Kidney (tissue), 14 donors: ENCODE results near the gene ZBTB42. TPM values are rescaled to one million over a fixed set of nuclear protein-coding genes. Genes with fewer than 3 reads are reported as not detected.
"Not testable (repeated sequence)": the region's sequence is repeated elsewhere in the genome, so short reads cannot be mapped to it uniquely, and the experiment has no call there.

Experiments
- DNase-seq, 5 donors: peaks; one replicate each; pipeline ENCODE4 v3.0.0-alpha.2; 2013 to 2020
- FAIRE-seq: peaks from 2 replicates; lab custom pipeline; 2012; peaks lifted over from hg19 to GRCh38; lab: Jason Lieb, UNC
- H3K27ac ChIP-seq, 2 donors: one replicate each; pipeline ENCODE4 v1.7.0; 2013; ENCODE audit warnings: low read depth in 2 of 2, low read length in 2 of 2, inconsistent platforms in 1 of 2
- H3K27me3 ChIP-seq: one replicate; pipeline ENCODE4 v1.7.1; 2013; ENCODE audit warnings: low read length, inconsistent platforms; ENCODE audit not compliant: control insufficient read depth, insufficient read depth
- H3K36me3 ChIP-seq, 3 donors: one replicate each; pipeline versions ENCODE4 v1.7.0 to v1.7.1; 2013; ENCODE audit warnings: low read length in 3 of 3, control low read depth in 1 of 3, inconsistent platforms in 1 of 3; ENCODE audit not compliant: insufficient read depth in 3 of 3, control insufficient read depth in 2 of 3
- H3K4me1 ChIP-seq, 3 donors: one replicate each; pipeline versions ENCODE4 v1.7.0 to v1.7.1; 2013; ENCODE audit warnings: low read length in 3 of 3, inconsistent platforms in 1 of 3, low read depth in 1 of 3; ENCODE audit not compliant: control insufficient read depth in 2 of 3, insufficient read depth in 2 of 3
- H3K4me3 ChIP-seq, 3 donors: one replicate each; pipeline versions ENCODE4 v1.7.0 to v1.8.1; 2013; ENCODE audit warnings: low read length in 3 of 3, control low read depth in 1 of 3, inconsistent platforms in 1 of 3
- H3K9ac ChIP-seq, 3 donors: one replicate each; pipeline versions ENCODE4 v1.7.0 to v1.7.1; 2013; ENCODE audit warnings: low read length in 3 of 3, control low read depth in 1 of 3, inconsistent platforms in 1 of 3
- H3K9me3 ChIP-seq, 3 donors: one replicate each; pipeline versions ENCODE4 v1.7.0 to v1.7.1; 2013; ENCODE audit warnings: low read length in 3 of 3, control low read depth in 1 of 3, inconsistent platforms in 1 of 3; ENCODE audit not compliant: control insufficient read depth in 2 of 3, insufficient read depth in 1 of 3
- CTCF ChIP-seq: IDR thresholded peaks from 3 replicates; pipeline ENCODE4 v1.5.1; 2012; ENCODE audit warnings: mild to moderate bottlenecking, moderate library complexity, borderline replicate concordance; ENCODE audit not compliant: insufficient read depth; ENCODE audit errors: extremely low read depth
- intact Hi-C: fragments of 100-400 bp; cut with DNase I; formaldehyde crosslinking; loops from one replicate; pipeline ENCODE4 v1.11.1; 2022
- polyA plus RNA-seq: library from polyadenylated mRNA; stranded (reverse); fragments of 350-450 nt; fragmentation: Illumina TruSeq; extraction: RNeasy Lipid Tissue Mini Kit (QIAGEN cat#74804); gene quantifications from one replicate; pipeline ENCODE4 v1.2.3, GENCODE V29; 2014; ENCODE audit warnings: low read depth, low replicate concordance; ENCODE audit not compliant: insufficient read depth
- total RNA-seq: library from RNA; stranded (reverse); fragmentation: NEBNext Ultra II Directional; extraction: Animal tissue kit (Norgen Biotek cat#: 25700); gene quantifications from one replicate; pipeline ENCODE4 v1.2.1, GENCODE V29; 2021
- donor health status: control.
- donor health status: control.
- donor health status: control.
- donor health status: control.
- donor health status: control.
- donor health status: DM: yes; HTN: yes; CAD: no.
- donor health status: Normal renal cell carcinoma (clear cell type).

Gene ZBTB42
- total and polyA plus RNA-seq, 2 donors from 2014 or later: 3.9 to 10.0 TPM

- FAIRE-seq (no peak), DNase-seq (no peak)
- TF ChIP-seq CTCF: no peak
- Histone ChIP-seq H3K4me1 (peaks cover 0 to 10% (median 3%) of the 10 kb centered on the region in 3 donors), H3K36me3 (no peaks in the 10 kb centered on the region), H3K9ac (no peak overlapping the region), H3K9me3 (no peaks in the 10 kb centered on the region), H3K4me3 (no peak overlapping the region), H3K27ac (no peak overlapping the region), H3K27me3 (no peaks in the 10 kb centered on the region)
- intact Hi-C loops: no loop called here
Measured at GRCh38 chr14:104808456-104808855, 7.6 kb downstream of the ZBTB42 start.

- no peak overlapping the region for H3K9ac ChIP-seq
- no peaks in the 10 kb centered on the region for H3K27me3 ChIP-seq
- peaks cover 0 to 8% (median under 1%) of the 10 kb centered on the region in 3 donors for H3K4me1 ChIP-seq
- FAIRE-seq (no peak), DNase-seq (peak in 1 of 5 donors; percentile 55)
- H3K9me3 ChIP-seq: no peaks in the 10 kb centered on the region
- intact Hi-C loops: no loop called here
- no peak overlapping the region for H3K4me3 ChIP-seq
- H3K36me3 ChIP-seq: no peaks in the 10 kb centered on the region
- TF ChIP-seq CTCF: no peak
- H3K27ac ChIP-seq: no peak overlapping the region
Measured at GRCh38 chr14:104810316-104810715, 9.4 kb downstream of the ZBTB42 start.

- no peaks in the 10 kb centered on the region for H3K36me3 ChIP-seq
- no peaks in the 10 kb centered on the region for H3K9me3 ChIP-seq
- H3K27ac ChIP-seq: no peak overlapping the region
- H3K4me3 ChIP-seq: no peak overlapping the region
- intact Hi-C loops: no loop called here
- DNase-seq: no peak
- H3K4me1 ChIP-seq: peaks cover 0 to 7% (median 0%) of the 10 kb centered on the region in 3 donors
- no peaks in the 10 kb centered on the region for H3K27me3 ChIP-seq
- no peak for FAIRE-seq
- H3K9ac ChIP-seq: no peak overlapping the region
- no peak for TF ChIP-seq CTCF
Measured at GRCh38 chr14:104813286-104813685, 12.4 kb downstream of the ZBTB42 start.

- FAIRE-seq, H3K27me3 ChIP-seq, H3K9me3 ChIP-seq, intact Hi-C loops, H3K9ac ChIP-seq, H3K36me3 ChIP-seq, H3K4me1 ChIP-seq: not testable (repeated sequence)
- Histone ChIP-seq H3K4me3 (peak overlapping the region in 1 of 3 donors; percentile 83), H3K27ac (peak overlapping the region in 1 of 2 donors; percentile 48)
- peak in 2 of 5 donors; percentile 24 to 33 for DNase-seq
Measured at GRCh38 chr14:104814701-104815100, 13.8 kb downstream of the ZBTB42 start.
